NCI-H2081 (cell line): ENCODE measurements around the gene PGA4.
"Not testable (repeated sequence)": the region's sequence is repeated elsewhere in the genome, so short reads cannot be mapped to it uniquely, and the experiment has no call there.

Source experiments
- DNase-seq, 2 experiments: peaks; one replicate each; lab custom pipeline; 2025; lab: John Stamatoyannopoulos, UW

The PGA4 gene

GRCh38 chr11:61204502-61205059 is 17.6 kb upstream of the PGA4 start:
- DNase-seq: not testable (repeated sequence)

DNA sequence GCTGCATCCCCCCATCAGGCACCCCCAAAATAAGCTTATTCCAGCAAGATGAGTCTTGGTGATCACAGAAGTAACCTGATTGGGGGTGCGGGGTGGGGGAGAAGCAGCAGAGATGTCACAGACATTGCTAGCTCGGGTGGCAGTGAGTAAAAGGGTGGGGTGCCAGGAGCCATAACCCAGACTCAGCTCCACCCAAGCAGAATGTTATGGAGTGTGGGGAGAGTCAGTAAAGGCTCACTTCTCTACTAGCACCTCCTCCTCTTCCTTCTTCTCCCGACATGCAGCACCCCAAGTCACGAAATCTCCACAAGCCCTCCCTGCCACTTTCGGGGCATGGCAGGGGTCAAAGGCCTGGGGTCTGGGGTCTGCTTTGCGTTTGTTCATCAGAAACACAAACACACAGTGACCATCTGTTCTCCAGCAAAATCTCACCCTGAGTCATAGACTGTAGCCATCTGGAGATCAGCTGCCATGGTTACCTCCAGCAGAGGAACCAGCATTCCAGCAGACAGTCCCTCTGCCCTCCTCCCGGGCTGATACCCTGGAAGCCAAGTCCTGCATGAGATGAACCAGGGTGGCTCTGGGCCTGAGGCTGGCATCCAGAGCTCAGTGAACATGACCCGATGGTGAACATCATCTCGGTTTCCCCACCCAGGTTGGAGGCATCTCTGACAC is 14.4 kb upstream of the PGA4 start:
- not testable (repeated sequence) for DNase-seq

DNA sequence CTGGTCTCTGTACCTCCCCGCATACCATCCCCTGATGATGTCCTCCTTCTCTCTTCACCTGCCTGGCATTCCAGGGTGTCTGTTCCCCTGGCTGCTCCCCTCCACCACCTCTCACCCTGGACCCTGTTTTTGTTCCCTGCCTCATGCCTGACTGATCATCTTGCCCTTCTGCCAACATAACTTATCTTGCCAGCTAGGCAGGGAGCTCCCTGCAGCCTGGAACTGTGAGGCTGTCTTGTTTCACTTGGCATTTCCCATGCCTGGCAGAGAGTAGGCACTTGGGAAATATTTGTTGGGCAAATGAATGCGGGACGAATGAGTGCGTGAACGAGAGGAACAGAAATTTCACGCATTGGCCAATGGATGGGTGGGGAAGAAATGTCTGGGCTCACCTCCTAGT is 11.5 kb upstream of the PGA4 start:
- not testable (repeated sequence) for DNase-seq

- DNase-seq: not testable (repeated sequence)
Measured at GRCh38 chr11:61211327-61211952, 10.7 kb upstream of the PGA4 start.

- DNase-seq: not testable (repeated sequence)
Measured at GRCh38 chr11:61212202-61212601, 9.9 kb upstream of the PGA4 start.

DNA sequence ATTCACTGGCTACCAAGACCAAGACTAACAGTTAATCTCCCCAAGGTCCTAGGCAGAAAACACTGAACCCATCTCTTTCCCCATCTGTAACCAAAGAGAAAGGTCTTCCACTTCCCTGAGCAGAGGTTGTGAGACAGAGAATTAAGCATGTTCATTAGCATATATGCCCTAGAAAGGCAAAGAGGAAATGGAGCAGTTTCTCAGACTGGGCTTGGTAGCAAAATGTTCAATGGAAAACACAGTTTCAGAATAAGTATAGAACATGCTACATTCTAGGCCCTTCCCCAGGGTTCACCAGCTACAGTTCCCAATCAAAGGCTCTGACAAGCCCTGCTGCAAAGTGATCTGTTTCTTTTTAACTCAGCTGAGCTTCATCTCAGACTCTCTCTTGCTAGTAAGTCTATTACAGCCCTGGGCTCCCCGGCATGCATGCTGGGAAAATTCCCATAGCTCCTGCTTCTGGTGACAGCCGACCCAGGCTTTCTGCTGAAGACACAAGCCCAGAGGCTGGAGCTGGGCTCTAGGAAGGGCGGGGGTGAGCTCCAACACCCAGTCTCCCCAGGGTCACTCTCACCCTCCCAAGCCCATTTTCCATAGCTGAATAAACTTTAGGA is 8.3 kb upstream of the PGA4 start:
- not testable (repeated sequence) for DNase-seq

DNA sequence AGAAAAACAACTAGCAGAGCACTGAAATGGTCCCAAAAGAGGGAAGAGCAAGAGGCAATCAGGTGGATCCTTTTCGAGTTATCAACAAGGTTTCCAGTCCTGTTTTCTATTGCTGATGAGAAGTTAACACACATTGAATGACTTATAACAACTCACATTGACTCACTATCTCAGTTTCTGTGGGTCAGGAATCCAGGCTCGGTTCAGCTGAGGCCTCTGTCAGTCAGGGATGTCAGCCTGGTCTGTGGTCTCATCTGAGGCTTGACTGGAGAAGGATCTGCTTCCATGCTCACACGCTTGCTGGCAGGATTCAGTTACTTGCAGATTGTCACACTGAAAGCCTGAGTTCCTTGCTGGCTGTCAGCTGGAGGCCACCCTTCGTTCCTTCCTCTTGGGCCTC is 3.8 kb upstream of the PGA4 start:
- not testable (repeated sequence) for DNase-seq

DNA sequence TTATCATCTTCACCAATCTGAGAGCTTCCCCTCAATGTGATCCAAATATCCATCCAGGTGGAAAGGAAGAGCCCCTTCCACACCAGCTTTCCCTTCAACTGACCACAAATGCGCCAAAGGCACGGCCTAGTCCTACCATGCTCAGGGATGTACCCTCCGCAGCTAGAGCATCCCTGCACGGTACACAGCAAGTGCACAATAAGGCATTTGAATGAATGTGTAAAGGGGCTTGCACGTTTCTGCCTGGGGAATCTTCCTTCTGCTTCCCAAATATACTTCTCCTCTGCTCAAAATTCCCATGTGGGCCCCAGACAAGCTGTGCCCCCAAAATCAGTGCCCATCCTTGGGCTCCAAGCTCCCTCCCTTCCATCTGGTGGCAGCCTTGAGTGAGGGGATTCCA is 3.1 kb upstream of the PGA4 start:
- not testable (repeated sequence) for DNase-seq

DNA sequence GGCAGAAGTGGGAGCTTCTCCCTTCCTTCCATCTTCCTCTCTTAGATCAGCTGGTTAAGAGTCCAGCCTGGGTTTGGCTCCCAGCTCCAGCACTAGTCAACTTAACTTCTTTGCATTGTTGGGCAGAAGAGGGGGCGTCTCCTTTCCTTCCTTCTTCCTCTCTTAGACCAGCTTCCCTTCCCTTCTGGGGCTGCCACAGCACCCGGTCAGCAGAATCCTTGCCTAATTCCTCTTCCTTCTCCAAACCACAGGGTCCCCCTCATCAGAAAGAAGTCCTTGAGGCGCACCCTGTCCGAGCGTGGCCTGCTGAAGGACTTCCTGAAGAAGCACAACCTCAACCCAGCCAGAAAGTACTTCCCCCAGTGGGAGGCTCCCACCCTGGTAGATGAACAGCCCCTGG is 545 bp downstream of the PGA4 start:
- not testable (repeated sequence) for DNase-seq

DNA sequence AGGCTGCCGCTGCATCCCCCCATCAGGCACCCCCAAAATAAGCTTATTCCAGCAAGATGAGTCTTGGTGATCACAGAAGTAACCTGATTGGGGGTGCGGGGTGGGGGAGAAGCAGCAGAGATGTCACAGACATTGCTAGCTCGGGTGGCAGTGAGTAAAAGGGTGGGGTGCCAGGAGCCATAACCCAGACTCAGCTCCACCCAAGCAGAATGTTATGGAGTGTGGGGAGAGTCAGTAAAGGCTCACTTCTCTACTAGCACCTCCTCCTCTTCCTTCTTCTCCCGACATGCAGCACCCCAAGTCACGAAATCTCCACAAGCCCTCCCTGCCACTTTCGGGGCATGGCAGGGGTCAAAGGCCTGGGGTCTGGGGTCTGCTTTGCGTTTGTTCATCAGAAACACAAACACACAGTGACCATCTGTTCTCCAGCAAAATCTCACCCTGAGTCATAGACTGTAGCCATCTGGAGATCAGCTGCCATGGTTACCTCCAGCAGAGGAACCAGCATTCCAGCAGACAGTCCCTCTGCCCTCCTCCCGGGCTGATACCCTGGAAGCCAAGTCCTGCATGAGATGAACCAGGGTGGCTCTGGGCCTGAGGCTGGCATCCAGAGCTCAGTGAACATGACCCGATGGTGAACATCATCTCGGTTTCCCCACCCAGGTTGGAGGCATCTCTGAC is 4.5 kb downstream of the PGA4 start:
- DNase-seq: not testable (repeated sequence)

GRCh38 chr11:61229458-61229857 is 7.3 kb downstream of the PGA4 start:
- not testable (repeated sequence) for DNase-seq

GRCh38 chr11:61231033-61231432 is 8.9 kb downstream of the PGA4 start:
- DNase-seq: not testable (repeated sequence)

DNA sequence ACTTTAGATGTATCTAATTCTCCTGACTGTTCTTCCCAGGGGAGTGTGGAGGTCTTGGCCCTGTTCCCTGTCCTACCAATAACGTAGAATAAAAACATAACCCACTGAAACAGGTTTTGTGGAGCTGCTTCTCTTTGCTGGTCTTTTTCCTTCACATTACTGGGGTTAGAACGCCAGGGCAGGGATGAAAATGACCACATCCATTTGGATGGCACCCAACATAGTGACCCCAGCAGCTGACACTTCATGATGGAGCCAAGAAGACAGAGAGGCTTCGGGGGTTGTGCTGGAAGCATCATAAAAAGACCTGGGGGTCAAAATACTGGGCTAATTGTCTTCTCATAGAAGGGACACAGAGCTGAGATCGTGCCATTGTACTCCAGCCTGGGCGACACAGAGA is 9.4 kb downstream of the PGA4 start:
- not testable (repeated sequence) for DNase-seq

- DNase-seq: not testable (repeated sequence)
Measured at GRCh38 chr11:61232548-61233145, 10.5 kb downstream of the PGA4 start.

DNA sequence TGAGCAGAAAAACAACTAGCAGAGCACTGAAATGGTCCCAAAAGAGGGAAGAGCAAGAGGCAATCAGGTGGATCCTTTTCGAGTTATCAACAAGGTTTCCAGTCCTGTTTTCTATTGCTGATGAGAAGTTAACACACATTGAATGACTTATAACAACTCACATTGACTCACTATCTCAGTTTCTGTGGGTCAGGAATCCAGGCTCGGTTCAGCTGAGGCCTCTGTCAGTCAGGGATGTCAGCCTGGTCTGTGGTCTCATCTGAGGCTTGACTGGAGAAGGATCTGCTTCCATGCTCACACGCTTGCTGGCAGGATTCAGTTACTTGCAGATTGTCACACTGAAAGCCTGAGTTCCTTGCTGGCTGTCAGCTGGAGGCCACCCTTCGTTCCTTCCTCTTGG is 15.0 kb downstream of the PGA4 start:
- not testable (repeated sequence) for DNase-seq

GRCh38 chr11:61240288-61240687 is 18.1 kb downstream of the PGA4 start:
- not testable (repeated sequence) for DNase-seq

DNA sequence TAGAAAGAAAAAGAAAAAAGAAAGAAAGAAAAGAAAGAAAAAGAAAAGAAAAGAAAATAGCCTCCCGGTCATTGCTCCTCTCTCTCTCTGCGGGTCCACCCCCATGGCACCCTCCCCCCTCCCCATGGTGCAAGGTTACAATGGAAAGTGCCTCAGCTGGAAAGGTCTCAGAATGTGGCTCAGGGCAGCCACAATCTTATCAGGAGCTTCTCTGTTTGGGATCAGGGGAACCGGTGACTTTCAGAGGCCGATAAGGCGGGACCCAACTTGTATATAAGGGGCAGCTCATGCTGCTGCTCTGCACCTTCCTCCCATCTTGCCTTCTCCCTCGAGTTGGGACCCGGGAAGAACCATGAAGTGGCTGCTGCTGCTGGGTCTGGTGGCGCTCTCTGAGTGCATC is 18.7 kb downstream of the PGA4 start, which contains the start of gene PGA5:
Gene PGA5, plus strand, starts transcription at position 301 of the 400 bp plus-strand sequence. Its CDS starts 52 bp downstream, at position 353.
- not testable (repeated sequence) for DNase-seq

- DNase-seq: not testable (repeated sequence)
Measured at GRCh38 chr11:61241526-61241925, 19.4 kb downstream of the PGA4 start.

DNA sequence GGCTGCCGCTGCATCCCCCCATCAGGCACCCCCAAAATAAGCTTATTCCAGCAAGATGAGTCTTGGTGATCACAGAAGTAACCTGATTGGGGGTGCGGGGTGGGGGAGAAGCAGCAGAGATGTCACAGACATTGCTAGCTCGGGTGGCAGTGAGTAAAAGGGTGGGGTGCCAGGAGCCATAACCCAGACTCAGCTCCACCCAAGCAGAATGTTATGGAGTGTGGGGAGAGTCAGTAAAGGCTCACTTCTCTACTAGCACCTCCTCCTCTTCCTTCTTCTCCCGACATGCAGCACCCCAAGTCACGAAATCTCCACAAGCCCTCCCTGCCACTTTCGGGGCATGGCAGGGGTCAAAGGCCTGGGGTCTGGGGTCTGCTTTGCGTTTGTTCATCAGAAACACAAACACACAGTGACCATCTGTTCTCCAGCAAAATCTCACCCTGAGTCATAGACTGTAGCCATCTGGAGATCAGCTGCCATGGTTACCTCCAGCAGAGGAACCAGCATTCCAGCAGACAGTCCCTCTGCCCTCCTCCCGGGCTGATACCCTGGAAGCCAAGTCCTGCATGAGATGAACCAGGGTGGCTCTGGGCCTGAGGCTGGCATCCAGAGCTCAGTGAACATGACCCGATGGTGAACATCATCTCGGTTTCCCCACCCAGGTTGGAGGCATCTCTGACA is 23.3 kb downstream of the PGA4 start:
- DNase-seq: not testable (repeated sequence)

DNA sequence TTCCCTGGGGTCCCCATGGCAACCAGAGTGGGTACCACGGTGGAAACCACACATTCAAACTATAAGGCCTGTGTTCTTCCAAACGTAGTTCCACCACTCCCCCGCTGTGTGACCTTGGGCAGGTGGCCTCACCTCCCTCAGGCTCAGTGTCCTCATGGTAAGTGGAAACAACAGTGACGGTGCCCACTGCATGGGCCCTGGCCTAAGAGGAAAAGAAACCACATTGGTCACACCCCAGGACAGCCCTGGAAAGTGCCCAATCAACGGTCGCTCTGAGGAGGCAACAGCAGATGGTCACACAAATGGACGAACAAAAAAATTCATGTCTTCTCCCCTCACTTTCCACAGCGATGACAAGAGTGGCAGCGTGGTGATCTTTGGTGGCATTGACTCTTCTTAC is 25.9 kb downstream of the PGA4 start:
- DNase-seq: not testable (repeated sequence)

DNA sequence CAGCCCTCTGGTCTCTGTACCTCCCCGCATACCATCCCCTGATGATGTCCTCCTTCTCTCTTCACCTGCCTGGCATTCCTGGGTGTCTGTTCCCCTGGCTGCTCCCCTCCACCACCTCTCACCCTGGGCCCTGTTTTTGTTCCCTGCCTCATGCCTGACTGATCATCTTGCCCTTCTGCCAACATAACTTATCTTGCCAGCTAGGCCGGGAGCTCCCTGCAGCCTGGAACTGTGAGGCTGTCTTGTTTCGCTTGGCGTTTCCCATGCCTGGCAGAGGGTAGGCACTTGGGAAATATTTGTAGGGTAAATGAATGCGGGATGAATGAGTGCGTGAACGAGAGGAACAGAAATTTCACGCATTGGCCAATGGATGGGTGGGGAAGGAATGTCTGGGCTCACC is 27.1 kb downstream of the PGA4 start:
- not testable (repeated sequence) for DNase-seq
